B cell (primary cell): ENCODE data around the gene RFX3.

Source experiments
- CTCF ChIP-seq: fragments of 200-600 bp; IDR thresholded peaks from one replicate; pipeline ENCODE4 v1.8.0; 2022; ENCODE audit warnings: antibody characterized with exemption, mild to moderate bottlenecking
- EZH2 ChIP-seq: IDR thresholded peaks from 2 replicates; pipeline ENCODE4 v1.6.1; 2012; ENCODE audit warnings: borderline replicate concordance, low read depth, mild to moderate bottlenecking, moderate library complexity, low read length; ENCODE audit not compliant: insufficient read depth, poor library complexity, severe bottlenecking

DNA sequence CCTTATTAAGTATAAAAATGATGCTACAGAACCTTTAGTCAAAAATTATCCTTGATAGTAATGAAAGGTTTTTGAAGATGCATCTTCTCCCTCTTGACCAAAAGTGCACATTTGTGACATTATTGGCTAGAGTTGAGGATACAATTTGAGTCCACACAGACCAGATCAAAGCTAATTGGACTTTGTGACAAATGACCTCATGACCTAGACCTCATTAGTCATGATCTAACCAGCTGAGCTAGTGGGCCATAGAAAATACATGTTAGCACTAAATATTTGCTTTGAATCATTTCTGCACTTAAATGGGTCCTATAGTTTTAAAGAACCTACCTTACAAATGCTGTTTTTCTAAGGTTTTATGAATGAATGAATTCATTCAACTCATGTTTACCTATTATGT, 182.1 kb downstream of the RFX3 start:
- TF ChIP-seq CTCF (no peak), EZH2 (no peak)
